ENCODE data around the gene KATNBL1. TPM values are rescaled to one million over a fixed set of nuclear protein-coding genes. Genes with fewer than 3 reads are reported as not detected.
"Not testable (repeated sequence)": the region's sequence is repeated elsewhere in the genome, so short reads cannot be mapped to it uniquely, and the experiment has no call there.

KATNBL1 gene
- total RNA-seq, 3 donors from 2014 or later = 43.7 to 67.6 (median 61.0) TPM

GRCh38 chr15:34182942-34183341 is 27.0 kb downstream of the KATNBL1 start:
- no peaks in the 10 kb centered on the region for H3K9me3 ChIP-seq
- no peaks in the 10 kb centered on the region for H3K4me1 ChIP-seq
- DNase-seq (ENCODE audit: low spot score in 2 of 2) = peak in 1 of 2 donors; percentile 40
- H3K4me3 ChIP-seq = no peak overlapping the region
- no peaks in the 10 kb centered on the region for H3K36me3 ChIP-seq
- H3K27ac ChIP-seq = no peak overlapping the region
- TF ChIP-seq POLR2AphosphoS5 (IDR thresholded peaks at IDR 0.05) (no peak), CTCF (IDR thresholded peaks at IDR 0.05) (no peak), POLR2A (IDR thresholded peaks at IDR 0.05) (no peak)
- intact Hi-C loops (cut with DNase I; ENCODE audit: low total_unique reads) = no loop called here
- H3K27me3 ChIP-seq = no peaks in the 10 kb centered on the region

GRCh38 chr15:34179234-34179633 is 30.7 kb downstream of the KATNBL1 start:
- no peak for DNase-seq (ENCODE audit: low spot score in 2 of 2)
- H3K4me3 ChIP-seq = no peak overlapping the region
- H3K27ac ChIP-seq = no peak overlapping the region
- H3K27me3 ChIP-seq = no peaks in the 10 kb centered on the region
- H3K36me3 ChIP-seq = no peaks in the 10 kb centered on the region
- intact Hi-C loops (cut with DNase I; ENCODE audit: low total_unique reads) = loop anchor here (10.0 kb wide), 1 partner anchor 994 kb away; no protein-coding TSS in a partner anchor
- no peak for TF ChIP-seq CTCF (IDR thresholded peaks at IDR 0.05)
- TF ChIP-seq POLR2AphosphoS5 (IDR thresholded peaks at IDR 0.05) = no peak
- no peak for TF ChIP-seq POLR2A (IDR thresholded peaks at IDR 0.05)
- H3K4me1 ChIP-seq = no peaks in the 10 kb centered on the region
- H3K9me3 ChIP-seq = peaks cover 0 to under 1% of the 10 kb centered on the region in 2 donors

GRCh38 chr15:34165987-34166573 is 43.8 kb downstream of the KATNBL1 start:
- DNase-seq (ENCODE audit: low spot score in 2 of 2); intact Hi-C loops (cut with DNase I; ENCODE audit: low total_unique reads): not testable (repeated sequence)

GRCh38 chr15:34161329-34161963 is 48.5 kb downstream of the KATNBL1 start:
- Histone ChIP-seq H3K36me3 (no peaks in the 10 kb centered on the region), H3K4me1 (no peaks in the 10 kb centered on the region), H3K4me3 (no peak overlapping the region), H3K27ac (no peak overlapping the region), H3K9me3 (peaks cover 8 to 13% of the 10 kb centered on the region in 2 donors), H3K27me3 (no peaks in the 10 kb centered on the region)
- intact Hi-C loops (cut with DNase I; ENCODE audit: low total_unique reads) = loop anchor here (5.0 kb wide), 1 partner anchor 736 kb away; no protein-coding TSS in a partner anchor
- no peak for DNase-seq (ENCODE audit: low spot score in 2 of 2)
- no peak for TF ChIP-seq CTCF (IDR thresholded peaks at IDR 0.05)
- no peak for TF ChIP-seq POLR2AphosphoS5 (IDR thresholded peaks at IDR 0.05)
- TF ChIP-seq POLR2A (IDR thresholded peaks at IDR 0.05) = no peak

More at GRCh38 chr15:34165987-34166573, 43.8 kb downstream of the KATNBL1 start:
- not testable (repeated sequence) for H3K4me1 ChIP-seq, H3K4me3 ChIP-seq, H3K27me3 ChIP-seq, H3K36me3 ChIP-seq, H3K27ac ChIP-seq, H3K9me3 ChIP-seq

GRCh38 chr15:34160735-34161134 is 49.2 kb downstream of the KATNBL1 start:
- intact Hi-C loops (cut with DNase I; ENCODE audit: low total_unique reads) = loop anchor here (5.0 kb wide), 1 partner anchor 737 kb away; no protein-coding TSS in a partner anchor
- Histone ChIP-seq H3K27ac (no peak overlapping the region), H3K27me3 (no peaks in the 10 kb centered on the region), H3K36me3 (no peaks in the 10 kb centered on the region), H3K4me1 (no peaks in the 10 kb centered on the region), H3K9me3 (peaks cover 8 to 13% of the 10 kb centered on the region in 2 donors), H3K4me3 (no peak overlapping the region)
- TF ChIP-seq CTCF (IDR thresholded peaks at IDR 0.05) = no peak
- no peak for TF ChIP-seq POLR2A (IDR thresholded peaks at IDR 0.05)
- TF ChIP-seq POLR2AphosphoS5 (IDR thresholded peaks at IDR 0.05) = no peak
- no peak for DNase-seq (ENCODE audit: low spot score in 2 of 2)
